Endometrial microvascular endothelial cells (primary cell): ENCODE data around the gene APLF. TPM values are rescaled to one million over a fixed set of nuclear protein-coding genes. Genes with fewer than 3 reads are reported as not detected.
"Not testable (repeated sequence)": the region's sequence is repeated elsewhere in the genome, so short reads cannot be mapped to it uniquely, and the experiment has no call there.

Experiments used
- in situ Hi-C: cut with HindIII; loops from 2 replicates; pipeline ENCODE4 v1.10.0; 2017; ENCODE audit warnings: low sequenced_read_pairs, low pct_unique_long_range_greater_than_20kb; ENCODE audit errors: inconsistent ontology term
- total RNA-seq: library from RNA; depleted of rRNA; stranded (reverse); fragments of >200 nt; gene quantifications from one replicate; pipeline ENCODE4 v1.2.3, GENCODE V29; 2015; ENCODE audit errors: inconsistent ontology term

APLF gene
- total RNA-seq, 1 donor from 2014 or later, result 1.0 TPM

DNA sequence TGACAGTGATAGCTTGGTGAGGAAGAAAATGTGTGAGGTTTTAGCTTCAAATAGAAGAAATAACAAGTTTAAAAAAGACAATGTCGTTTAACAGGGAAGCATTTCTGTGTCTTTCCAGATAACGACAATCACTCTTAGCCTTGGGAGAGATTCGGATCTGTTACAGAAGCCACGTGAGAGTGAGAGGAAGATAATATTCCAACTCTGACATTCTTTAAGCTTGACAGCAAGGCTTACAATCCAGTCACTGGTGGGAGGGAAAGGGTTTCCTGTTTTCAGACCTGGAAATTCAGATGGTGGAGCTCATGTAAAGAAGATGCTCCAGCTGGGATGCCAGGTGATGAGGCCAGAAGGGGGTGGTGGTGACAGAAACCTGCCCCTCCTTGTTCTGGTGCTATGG, 31.1 kb upstream of the APLF start:
- in situ Hi-C loops, result no loop called here

DNA sequence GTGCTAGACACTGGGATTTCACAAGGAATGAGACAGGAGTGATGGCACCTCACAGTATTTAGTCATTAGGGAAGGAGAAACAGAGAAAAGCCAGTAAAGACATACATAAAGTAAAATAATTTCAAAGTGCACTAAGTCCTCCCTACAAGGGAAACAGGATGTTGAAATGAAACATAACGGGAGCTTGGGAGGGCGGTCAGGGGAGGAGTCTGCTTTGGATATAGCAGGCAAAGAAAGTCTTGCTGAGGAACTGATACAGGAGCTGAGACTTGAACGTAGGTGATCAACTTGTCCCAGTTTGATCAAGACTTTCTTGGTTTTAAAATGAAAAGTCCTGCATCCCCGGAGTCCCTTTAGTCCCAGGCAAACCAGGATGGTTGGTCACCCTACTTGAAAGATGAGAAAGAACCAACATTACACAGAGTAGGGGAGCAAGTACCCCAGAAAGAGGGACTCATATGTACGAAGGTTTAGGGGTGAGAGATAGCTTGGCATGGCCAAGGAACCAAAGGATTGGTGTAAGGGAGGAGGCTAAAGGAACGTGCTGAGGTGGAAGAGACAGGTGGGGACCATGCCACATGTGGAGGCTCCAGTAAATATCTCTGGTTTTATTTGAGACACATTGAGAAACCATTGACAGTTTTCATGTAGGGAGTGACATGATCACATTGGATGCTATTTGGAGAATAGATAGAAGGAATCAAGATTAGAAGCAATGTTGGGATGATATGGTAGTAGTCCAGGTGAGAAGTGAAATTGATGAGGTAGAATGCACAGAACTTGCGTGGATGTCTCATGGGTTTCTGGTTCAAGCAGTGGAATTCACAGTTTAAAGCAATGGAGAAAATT, 28.7 kb upstream of the APLF start:
- in situ Hi-C loops, result no loop called here

DNA sequence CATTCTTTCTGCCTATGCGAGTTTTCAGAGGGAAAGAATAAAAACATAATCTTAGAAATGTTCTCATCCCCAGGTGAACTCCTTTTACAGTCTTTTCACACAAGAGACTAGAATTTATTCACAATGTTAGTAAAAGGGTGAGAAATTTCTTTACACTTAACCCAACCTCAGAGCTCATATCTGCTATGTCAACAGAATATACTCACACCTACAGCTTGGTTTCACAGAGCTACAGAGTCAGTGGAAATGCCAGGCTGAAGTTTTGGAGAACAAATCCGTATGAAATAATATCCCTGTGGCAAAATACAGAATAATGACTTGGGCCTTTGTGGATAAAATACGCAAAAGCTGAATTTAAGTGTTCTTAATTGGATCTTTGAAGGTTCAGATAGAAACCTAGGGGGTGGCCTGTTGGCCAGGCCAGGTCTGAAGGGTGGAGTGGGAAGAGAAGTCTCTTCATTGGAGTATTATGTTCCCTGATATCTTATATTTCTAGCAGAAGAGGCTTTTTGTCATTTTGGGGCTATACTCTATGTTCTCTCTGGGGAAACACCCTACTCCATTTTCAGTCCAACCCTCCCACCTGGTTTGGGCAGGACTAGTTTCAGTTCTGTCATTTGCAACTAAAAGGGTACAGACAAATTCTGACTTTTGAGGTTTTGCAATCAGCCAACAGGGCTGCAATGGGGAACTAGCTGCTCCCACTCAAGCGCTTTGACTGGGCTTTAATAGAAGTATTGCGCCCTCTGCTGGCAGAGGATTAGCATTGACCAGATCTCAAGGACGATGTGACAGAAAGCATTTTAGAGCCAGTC, 26.0 kb upstream of the APLF start:
- in situ Hi-C loops, result no loop called here

GRCh38 chr2:68441994-68442322, 25.4 kb upstream of the APLF start:
- in situ Hi-C loops, result no loop called here

DNA sequence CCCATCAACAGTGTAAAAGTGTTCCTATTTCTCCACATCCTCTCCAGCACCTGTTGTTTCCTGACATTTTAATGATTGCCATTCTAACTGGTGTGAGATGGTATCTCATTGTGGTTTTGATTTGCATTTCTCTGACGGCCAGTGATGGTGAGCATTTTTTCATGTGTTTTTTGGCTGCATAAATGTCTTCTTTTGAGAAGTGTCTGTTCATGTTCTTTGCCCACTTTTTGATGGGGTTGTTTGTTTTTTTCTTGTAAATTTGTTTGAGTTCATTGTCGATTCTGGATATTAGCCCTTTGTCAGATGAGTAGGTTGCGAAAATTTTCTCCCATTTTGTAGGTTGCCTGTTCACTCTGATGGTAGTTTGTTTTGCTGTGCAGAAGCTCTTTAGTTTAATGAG, 21.0 kb upstream of the APLF start:
- in situ Hi-C loops, result not testable (repeated sequence)

GRCh38 chr2:68447118-68447517, 20.3 kb upstream of the APLF start:
- in situ Hi-C loops, result no loop called here

- in situ Hi-C loops, result no loop called here
Measured at GRCh38 chr2:68448671-68449653, 18.4 kb upstream of the APLF start.

- in situ Hi-C loops, result no loop called here
Measured at GRCh38 chr2:68452158-68452900, 15.1 kb upstream of the APLF start.

DNA sequence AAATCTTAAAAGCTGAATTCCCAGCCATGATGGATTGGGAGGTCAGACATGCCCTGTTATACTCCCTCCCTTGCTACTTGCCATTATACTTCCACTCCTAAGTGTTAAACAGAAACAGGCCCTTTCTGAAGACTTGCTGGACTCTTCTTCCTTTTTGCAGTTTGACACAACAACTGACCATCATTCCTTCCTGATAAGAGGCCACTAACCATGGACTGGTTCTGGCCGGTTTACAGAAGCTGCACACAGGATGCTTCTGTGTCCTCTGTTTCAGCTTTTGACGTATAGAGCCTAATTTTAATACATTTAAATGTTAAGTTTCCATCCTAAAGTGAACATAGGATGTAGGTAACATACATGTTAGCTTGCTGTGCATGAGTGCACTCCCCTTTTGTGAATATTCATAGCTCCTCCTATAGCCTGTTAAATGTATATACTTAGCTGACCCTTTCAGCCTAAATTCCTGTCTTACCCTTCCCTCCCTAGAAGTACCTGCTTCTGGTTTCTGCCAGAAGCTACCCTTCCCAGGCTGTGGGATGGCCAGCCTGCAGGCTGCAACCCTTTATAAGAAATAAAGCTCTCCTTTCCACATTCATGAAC, 13.5 kb upstream of the APLF start:
- in situ Hi-C loops, result no loop called here

DNA sequence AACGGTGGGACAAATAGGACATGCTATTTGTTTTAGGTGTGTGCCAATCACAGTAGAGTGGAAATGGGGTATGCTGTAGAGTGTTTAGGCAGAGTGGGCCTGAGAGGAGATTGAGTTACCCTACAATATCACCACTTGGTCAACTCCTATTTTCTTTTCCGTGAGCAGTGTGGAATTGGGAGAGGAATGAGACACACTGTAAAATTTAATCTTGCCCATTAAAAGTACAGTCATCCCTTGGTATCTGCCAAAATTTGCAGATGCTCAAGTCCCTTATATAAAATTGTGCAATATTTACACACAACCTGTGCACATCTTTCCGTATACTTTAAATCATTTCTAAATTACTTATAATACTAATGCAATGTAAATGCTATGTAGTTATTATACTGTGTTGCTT, 12.7 kb upstream of the APLF start:
- in situ Hi-C loops, result no loop called here

GRCh38 chr2:68456198-68456597, 11.2 kb upstream of the APLF start:
- in situ Hi-C loops, result no loop called here

- in situ Hi-C loops, result no loop called here
Measured at GRCh38 chr2:68458981-68459380, 8.4 kb upstream of the APLF start.

- in situ Hi-C loops, result no loop called here
Measured at GRCh38 chr2:68463287-68463877, 4.0 kb upstream of the APLF start.

DNA sequence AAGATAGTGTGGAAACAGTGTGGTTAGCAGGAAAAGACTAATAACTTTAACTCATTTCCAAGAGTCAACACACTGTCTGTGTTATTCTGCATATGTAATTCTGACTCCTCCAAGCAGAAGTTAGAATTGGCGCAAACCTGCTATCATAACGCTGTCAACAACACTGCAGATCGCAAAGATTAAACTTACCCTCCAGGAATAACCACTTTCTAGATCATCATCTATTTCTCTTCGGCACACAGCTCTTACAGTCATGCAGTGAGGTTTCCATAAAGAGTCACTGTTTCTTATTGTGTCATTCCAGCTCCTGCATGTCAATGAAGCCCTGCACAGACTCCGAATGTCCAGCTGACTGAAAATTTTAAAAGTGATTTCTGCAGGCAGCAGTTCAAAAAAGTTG, 2.7 kb upstream of the APLF start:
- in situ Hi-C loops, result no loop called here

DNA sequence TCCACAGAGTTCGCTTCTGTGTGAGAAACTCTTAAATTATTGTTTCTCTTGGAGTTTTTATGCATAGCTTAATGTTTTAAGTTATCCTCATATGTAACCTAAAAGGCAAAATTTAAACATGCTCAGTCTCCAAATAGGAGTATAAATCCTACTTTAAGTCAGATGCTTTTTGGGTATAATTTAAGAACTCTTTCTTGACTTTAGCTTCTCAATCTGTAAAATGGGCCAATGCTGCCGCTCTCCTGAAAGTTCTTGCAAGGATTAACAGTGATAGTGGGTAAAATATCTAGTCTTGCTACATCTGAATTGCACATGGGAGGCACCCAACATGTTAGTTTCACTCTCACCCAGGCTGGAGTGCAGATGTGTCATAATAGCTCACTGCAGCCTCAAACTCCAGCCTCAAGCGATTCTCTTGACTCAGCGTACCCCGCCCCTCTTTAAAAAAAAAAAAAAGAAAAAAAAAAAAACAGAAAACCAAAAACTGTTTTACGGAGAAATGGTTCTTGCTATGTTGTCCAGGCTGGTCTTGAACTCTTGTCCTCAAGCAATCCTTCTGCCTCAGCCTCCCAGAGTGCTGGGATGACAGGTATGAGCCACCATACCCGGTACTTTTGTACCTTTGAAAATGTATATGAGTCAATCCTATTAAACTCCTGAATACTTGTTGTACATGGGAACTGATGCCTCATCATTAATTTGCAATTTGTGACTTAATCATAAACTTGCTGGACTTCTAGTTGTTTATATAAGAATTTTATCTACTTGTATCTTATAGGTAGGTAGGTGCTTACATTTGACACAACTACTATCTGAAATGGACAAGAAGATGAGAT, 2.1 kb upstream of the APLF start:
- in situ Hi-C loops, result no loop called here

DNA sequence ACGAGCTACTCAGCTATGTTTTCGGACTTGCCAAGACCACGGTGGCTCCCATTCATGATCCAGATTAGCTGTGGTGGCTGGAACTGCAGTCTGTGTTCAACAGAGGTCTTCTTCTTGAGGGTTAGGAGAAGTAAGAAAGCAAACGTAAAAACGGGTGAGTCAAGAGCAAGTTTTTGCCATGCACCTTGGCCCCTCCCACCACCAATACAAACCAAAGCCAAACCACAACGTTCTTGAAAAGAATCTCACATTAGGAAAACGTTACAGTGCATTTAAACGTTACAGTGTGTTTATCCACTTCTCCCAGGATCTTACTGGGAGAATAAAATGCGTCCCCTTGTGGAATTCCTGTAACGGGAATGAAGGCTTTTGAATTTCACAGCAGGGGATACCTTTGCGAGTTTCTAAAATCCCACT, 1.0 kb upstream of the APLF start:
- in situ Hi-C loops, result no loop called here

DNA sequence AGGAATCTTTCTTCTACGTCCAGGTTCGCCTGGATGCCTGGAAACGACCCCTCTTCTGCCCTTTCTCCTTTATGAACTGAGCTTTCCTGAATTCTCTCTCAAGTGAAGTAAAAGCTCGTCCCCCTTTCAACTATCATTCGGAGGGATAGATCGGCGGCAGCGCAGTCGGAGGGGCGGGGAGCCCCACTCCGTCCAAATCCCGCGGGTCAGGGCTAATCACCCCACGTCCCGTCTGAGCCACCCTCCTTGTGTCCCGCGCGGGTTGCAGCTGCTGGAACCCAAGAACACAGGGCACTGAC, 658 bp upstream of the APLF start:
- in situ Hi-C loops, result no loop called here
